OCI-M2 (cell line): ENCODE results near the gene FMN1.

ENCODE experiments used
- DNase-seq: peaks from one replicate; lab custom pipeline; 2025; ENCODE audit not compliant: unreplicated experiment; lab: John Stamatoyannopoulos, UW

FMN1 gene

DNA sequence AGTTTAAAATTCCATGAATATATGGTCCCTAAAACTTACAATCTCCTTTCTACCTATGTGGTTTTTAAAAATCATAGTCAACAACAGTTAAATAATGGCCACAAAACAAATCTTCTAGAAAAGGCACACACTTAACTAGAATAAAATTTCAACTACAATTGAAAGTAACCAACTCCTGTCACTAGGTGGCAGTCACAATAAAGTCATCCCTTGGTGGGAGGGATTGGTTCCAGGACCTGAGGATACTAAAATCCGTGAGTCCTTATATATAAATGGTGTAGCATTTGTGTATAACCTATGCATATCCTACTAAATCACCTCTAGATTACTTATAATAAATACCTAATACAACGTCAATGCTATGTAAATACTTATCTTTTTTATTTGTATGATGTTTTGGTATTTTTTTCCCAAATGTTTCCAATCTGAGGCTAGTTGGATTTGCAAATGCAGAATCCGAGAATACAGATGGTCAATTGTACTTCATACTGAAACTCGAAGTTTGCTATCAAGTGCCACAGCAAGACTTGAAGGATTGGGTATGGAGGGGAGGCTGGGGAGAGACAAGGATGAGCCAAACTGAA, 172.6 kb downstream of the FMN1 start:
- DNase-seq: no peak

GRCh38 chr15:33019354-33019981, 175.0 kb downstream of the FMN1 start:
- DNase-seq: no peak

DNA sequence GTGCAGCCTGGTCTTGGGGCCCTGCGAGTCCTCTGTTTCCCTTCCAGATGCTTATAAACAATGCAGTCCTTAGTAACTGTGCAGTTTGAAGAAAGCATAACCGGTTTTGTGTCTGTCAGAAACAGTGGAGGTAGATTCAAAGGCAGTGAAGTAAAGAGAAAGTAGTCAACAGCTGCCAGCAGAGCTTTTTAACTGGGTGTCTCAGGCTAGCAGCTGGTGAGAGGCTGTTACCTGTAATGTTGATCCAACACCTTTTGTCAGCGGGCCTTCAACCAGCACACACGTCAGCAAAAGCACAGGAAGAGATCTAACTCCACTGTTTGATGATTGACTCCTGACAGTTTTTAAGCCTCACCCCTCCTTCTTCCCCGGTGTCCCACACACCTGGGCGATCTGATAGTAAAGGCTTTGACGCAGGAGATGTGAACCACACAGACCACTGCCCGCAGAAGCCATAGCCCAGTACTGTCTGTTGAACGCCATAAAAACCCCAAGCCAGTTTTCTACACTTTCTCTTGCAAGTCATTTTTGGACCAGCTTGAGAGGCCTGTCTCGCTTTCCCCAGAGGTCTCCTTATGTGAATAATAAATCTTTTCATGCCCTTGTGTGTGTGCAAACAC, 178.0 kb downstream of the FMN1 start:
- DNase-seq: no peak

- DNase-seq: no peak
Observed at GRCh38 chr15:33014586-33014985, 179.9 kb downstream of the FMN1 start.

DNA sequence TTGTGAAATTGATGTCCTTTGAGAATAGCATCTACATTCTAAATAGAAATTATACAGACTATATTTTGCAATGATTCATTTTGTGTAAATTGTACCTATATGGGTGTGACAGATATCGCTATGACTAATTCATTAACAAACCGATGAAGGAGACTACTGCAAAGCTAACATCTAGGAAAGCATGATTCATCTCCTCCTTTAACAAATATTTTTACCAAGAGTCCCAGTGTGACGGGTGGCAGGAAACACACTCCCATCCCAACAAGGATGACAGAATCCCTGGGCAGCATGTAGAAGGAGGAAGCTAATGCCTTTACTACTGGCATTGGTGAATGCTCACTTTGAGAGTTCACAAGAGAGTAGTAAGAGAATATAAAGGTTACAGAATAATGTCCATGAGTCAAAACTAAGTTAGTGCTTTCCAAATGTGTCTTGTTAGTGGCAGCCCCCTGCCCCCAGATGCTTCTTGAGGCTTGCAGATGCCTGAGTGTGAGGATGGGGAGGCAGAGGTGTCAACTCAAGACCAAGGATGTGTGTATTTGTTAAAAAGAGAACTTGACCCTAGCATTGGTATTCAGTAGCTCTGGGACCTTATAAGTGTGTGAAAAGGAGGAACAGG, 180.6 kb downstream of the FMN1 start:
- no peak for DNase-seq

DNA sequence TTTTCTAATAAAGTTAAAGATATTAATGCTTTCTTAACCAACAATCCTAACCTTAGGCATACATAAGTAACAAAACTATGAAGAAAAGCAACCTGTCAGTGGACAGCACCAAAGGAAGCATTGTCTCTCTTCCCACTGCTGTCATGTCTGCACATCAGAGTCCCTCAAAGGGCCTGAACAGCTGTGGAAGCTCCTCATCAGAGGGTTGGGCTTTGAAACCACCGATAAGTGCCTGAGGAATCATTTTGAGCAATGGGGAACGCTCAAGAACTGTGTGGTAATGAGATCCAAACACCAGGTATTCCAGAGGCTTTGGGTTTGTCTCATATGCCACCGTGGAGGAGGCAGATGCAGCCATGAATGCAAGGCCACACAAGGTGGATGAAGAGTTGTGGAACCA, 182.5 kb downstream of the FMN1 start:
- DNase-seq: no peak

GRCh38 chr15:33009603-33010002, 184.9 kb downstream of the FMN1 start:
- no peak for DNase-seq

- DNase-seq: no peak
Observed at GRCh38 chr15:33009026-33009425, 185.5 kb downstream of the FMN1 start.

- DNase-seq: no peak
Observed at GRCh38 chr15:33008284-33008995, 186.1 kb downstream of the FMN1 start.

DNA sequence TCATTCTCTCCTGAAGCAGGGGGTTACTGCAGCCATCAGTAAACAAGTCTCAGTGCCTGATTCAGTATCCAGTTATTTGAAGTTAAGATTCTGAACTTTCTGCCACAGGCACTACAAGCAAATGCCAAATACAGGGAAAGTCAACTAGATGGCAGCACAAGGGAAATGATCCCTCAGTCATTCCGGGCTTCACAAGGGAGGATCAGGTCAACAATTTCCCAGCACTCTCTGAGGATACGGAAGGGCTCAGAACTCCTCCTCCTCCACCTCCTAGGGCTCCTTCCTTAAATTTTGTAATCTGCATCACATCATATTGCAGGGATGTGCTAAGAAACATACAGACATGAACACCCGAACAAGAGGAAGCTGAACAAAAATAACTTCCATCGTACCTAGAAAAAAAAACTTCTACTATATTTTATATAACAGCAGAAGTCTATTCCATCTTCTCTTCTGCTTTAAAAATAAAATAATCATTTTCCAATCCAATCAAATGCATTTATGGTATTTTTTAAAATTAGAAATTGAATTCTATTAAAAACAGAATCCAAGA, 187.1 kb downstream of the FMN1 start:
- DNase-seq: no peak

DNA sequence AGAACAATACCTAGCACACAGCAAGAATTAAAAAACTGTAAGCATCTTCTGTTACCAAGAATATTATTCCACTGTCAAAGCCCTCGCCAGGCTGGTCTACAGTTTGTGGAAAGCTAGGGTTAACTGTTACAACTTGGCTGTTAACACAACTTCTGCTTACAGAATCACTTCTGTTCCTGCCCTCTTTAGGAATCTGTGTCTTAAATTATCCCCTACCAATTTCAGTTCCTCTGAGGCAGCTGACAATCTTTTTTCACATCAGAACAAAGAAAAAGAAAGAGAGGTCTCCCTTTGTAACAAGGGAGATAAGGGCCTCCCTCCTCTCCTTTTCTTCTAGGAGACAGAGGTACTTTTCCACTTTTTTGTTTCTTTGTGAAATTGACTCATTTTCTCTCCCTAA, 188.9 kb downstream of the FMN1 start:
- no peak for DNase-seq

DNA sequence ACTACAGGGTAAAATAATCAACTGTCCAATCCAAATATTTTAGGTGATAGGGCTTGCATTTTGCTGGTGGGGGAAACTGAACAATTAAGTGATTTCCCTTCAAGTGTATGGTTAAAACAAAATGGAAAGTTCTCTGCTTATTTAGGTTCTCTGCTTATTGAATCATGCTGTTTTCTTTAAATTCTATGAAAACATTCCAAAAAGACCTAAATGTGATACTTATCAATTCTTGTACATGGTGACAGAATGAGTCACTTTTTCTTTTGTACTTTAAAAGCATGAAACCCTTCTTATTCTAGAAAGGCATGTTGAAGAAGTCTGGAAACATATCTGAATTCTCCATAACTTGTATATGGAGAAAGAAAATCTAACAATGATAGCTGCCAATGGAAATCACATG, 192.6 kb downstream of the FMN1 start:
- DNase-seq: no peak

DNA sequence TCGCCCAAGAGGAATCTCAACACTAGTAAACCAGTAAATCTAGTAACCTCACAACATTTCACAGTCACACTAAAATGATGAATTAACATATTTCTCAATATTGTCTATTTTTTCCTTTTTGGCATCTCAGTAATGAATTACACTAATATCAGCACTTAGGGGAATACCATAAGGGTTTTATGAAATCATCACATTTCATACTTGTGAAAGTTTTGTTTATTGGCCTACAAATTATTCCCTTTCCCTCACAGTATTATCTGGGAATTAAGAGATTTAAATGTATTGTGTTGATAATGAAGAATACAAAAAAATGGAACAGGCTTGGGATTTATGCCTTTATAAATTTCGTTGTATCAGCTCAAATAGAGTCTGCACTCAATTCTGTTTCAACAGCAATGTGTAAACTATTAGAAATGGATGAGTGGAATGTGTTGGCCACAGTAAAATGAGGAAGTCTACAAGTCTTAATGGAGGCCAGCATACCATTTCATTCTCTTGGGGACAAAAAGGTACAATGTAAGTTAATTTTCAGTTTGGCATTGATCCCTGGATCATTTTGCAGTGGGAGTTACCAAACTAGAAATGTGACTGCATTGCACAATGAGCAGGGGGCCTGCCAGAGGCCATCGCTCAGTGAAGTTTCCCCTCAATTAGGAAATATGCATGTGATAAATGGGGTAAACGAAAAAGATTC, 195.4 kb downstream of the FMN1 start:
- no peak for DNase-seq

DNA sequence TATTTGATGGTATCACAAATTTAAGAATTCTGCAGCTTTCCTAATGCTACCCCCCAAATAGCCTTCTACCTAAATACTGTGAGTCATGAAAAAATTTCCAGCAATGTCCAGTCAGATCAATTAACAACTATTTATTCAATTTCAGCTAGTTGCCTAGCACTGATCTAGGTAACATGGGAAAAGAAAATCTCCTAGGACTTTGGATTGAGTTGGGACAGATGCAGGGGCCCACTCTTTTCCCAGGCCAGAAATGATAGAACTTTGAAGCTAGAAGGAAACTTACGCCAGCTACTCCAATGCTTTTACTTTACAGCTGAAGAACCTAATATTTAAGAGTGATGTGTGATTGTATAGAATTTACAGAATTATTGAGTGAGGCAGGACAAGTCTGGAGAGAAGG, 196.3 kb downstream of the FMN1 start:
- DNase-seq: no peak

- DNase-seq: no peak
Observed at GRCh38 chr15:32994810-32995424, 199.6 kb downstream of the FMN1 start.

DNA sequence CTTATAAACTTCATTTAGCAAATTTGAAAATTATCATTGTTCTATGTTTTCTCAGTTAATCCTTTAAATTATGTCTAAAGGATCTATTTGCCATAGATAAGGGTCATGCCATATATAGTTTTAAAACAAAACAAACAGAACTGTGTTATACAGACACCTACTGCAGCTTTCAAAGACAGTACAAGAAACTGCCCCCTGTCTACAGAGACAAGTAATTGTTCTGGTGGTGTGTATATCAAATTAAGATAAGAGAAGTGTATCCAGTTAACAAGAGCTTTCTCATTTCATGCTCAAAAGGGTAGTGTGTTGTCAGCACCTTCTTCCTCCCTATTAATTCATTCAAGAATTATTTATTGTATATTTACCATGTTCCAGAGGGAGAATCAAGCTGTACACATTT, 201.2 kb downstream of the FMN1 start:
- DNase-seq: no peak

- no peak for DNase-seq
Observed at GRCh38 chr15:32991619-32992111, 202.8 kb downstream of the FMN1 start.

GRCh38 chr15:32990071-32990470, 204.4 kb downstream of the FMN1 start:
- no peak for DNase-seq

GRCh38 chr15:32987067-32987466, 207.4 kb downstream of the FMN1 start:
- no peak for DNase-seq

DNA sequence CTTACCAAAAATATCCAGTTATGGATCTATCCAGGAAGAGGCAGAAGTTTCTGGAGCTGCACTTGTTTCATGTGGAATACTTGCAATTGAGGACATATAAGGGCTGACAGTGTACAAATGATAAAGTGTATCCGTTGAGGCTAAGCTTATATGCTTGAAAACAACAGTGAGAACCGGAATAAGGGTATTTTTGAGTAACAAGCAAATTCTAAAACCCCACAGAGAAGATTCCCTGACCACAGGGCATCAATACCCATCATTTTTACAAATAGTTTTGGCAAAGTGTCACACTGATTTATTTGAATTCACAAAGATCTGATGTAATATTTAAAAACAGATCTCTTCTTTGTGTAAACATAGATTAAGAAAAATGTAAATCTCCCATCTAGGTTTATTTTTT, 208.4 kb downstream of the FMN1 start:
- DNase-seq: no peak
